K562 (cell line): ENCODE data around the gene SOHLH1. TPM values are rescaled to one million over a fixed set of nuclear protein-coding genes. Genes with fewer than 3 reads are reported as not detected.
A peak's percentile ranks its signal among the peaks of the same experiment; 100 is the strongest.

Experiments used
- E2F8 ChIP-seq: fragments of 450-650 bp; IDR thresholded peaks from 2 replicates; pipeline ENCODE4 v1.7.1; 2018; ENCODE audit warnings: mild to moderate bottlenecking, low read depth; ENCODE audit not compliant: partially characterized antibody
- GABPB1 ChIP-seq: sonication (generic); formaldehyde crosslinking; IDR thresholded peaks from 2 replicates; pipeline ENCODE4 v1.8.0; 2022; ENCODE audit warnings: mild to moderate bottlenecking, missing genetic modification reagents
- NONO ChIP-seq, 2 experiments: fragments of 200-400 bp in 1 of 2; fragments of 450-650 bp in 1 of 2; formaldehyde crosslinking in 1 of 2; IDR thresholded peaks; 2 replicates each; pipeline ENCODE4 v1.6.1; 2017; ENCODE audit warnings: low read depth in 2 of 2, mild to moderate bottlenecking in 2 of 2, moderate library complexity in 2 of 2, low read length in 1 of 2
- NR2C1 ChIP-seq, 2 experiments: fragments of 450-650 bp; IDR thresholded peaks; 2 replicates each; pipeline ENCODE4 v1.6.1; 2017; ENCODE audit warnings: mild to moderate bottlenecking in 2 of 2, antibody characterized with exemption in 1 of 2, inconsistent platforms in 1 of 2, missing compliant biosample characterization in 1 of 2, missing genetic modification characterization in 1 of 2
- NRF1 ChIP-seq, 2 experiments: fragments of 450-650 bp; IDR thresholded peaks in 1 of 2; conservative IDR thresholded peaks in 1 of 2; 2 replicates each; pipeline ENCODE4 v1.6.1; 2014; ENCODE audit warnings: mild to moderate bottlenecking in 2 of 2
- RBFOX2 ChIP-seq: fragments of 200-400 bp; formaldehyde crosslinking; IDR thresholded peaks from 2 replicates; pipeline ENCODE4 v1.6.1; 2017; ENCODE audit warnings: low read depth, mild to moderate bottlenecking, low read length, moderate library complexity
- STAG1 ChIP-seq: sonication (generic); formaldehyde crosslinking; IDR thresholded peaks from 2 replicates; pipeline ENCODE4 v1.5.0; 2020; ENCODE audit warnings: missing genetic modification reagents, borderline replicate concordance
- TCFL5 ChIP-seq: fragments of 250-450 bp; sonication (Bioruptor Pico); conservative IDR thresholded peaks from 2 replicates; pipeline ENCODE4 v1.6.1; 2021; ENCODE audit warnings: mild to moderate bottlenecking, moderate library complexity, matching md5 sums
- ZNF165 ChIP-seq: fragments of 250-450 bp; sonication (Bioruptor Pico); IDR thresholded peaks from 2 replicates; pipeline ENCODE4 v1.4.0; 2020; ENCODE audit warnings: borderline replicate concordance
- polyA plus RNA-seq, 8 experiments: library from polyadenylated mRNA; depleted of rRNA in 4 of 8; stranded (reverse) in 5 of 8; unstranded in 3 of 8; fragments of >200 nt; fragmentation: Nextera tagmentation in 2 of 8; fragmentation: Illumina TruSeq in 1 of 8; extraction: Ambion mirVana in 2 of 8; extraction: Trizol in 1 of 8; gene quantifications; 2 replicates each; pipeline versions ENCODE4 v1.2.1 to v1.2.3, GENCODE V29; 2011 to 2014; ENCODE audit warnings: inconsistent platforms in 1 of 8, missing spikeins in 1 of 8
- total RNA-seq, 7 experiments: library from RNA; depleted of rRNA in 6 of 7; stranded (reverse); fragments of >200 nt in 6 of 7; fragmentation: Illumina TruSeq in 2 of 7; extraction: Trizol in 2 of 7; gene quantifications; 2 replicates each; pipeline versions ENCODE4 v1.2.1 to v1.2.3, GENCODE V29; 2011 to 2021; ENCODE audit warnings: low replicate concordance in 1 of 7
- TF ChIP-seq, protein P1 (sequence below): fragments of 200-800 bp; sonication (Bioruptor generic); IDR thresholded peaks from 2 replicates; pipeline ENCODE4 v1.6.1; 2017; ENCODE audit warnings: missing genetic modification characterization, missing compliant biosample characterization
- TF ChIP-seq, protein P2 (sequence below): IDR thresholded peaks from 2 replicates; pipeline ENCODE4 v1.6.1; 2011; ENCODE audit warnings: borderline replicate concordance, low read depth, mild to moderate bottlenecking, moderate library complexity, low read length; ENCODE audit not compliant: insufficient read depth, poor library complexity, severe bottlenecking

Gene SOHLH1
- total and polyA plus RNA-seq, 9 of the 15 experiments (the other 6 are each of a cell fraction or from before 2014, with no cell fraction given) = 0.17 to 0.41 (median 0.29) TPM; not detected in 6

DNA sequence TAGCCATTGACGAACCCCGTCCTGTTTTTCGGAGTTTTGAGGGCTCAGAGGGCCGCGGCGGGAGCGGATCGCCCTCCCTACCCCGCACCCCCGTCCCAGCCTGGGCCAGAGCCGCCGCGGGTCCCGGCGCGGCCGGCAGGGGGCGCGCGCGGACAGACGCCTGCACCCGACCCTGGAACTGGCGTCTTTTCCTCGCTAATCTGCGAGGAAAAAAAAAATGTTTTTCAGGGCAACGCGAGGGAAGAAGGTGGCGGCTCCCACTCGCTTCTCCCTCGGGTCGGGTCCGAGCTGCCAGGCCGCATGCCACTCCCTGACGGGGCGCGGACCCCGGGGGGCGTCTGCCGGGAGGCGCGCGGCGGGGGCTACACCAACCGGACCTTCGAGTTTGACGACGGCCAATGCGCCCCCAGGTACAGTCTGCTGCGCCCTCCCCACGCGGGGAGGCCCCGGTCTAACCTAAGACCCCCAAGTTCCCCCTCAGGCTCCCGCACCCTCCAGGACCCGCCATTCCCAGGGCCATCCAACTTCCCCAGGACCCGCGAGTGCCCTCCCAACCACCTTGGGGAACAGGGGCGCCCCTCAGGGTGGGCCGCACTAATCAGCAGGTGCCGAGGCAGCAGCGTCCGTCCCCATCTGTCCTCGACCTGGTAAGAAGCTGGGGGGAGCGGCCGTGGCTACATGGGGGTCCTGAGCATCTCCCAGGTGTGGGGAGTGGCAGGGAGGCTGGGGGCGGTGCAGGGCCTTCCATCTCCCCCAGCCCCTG is 2.9 kb upstream of the SOHLH1 start, which contains the start of gene KCNT1 (continued):
- no peak for TF ChIP-seq E2F8
- TF ChIP-seq GABPB1 (CRISPR knock-in tag) = peak; percentile 17; the same call in 1 of the 2 replicates
- no peak for TF ChIP-seq RBFOX2
- no peak for TF ChIP-seq ZNF165
- TF ChIP-seq NONO (IDR thresholded peaks at IDR 0.05; ENCODE audit: low read depth in 2 of 2, low read length in 1 of 2) = 0 out of 4 replicates have a peak, but pooled peaks of 1 of the 2 experiments have one; percentile 28
- no peak for TF ChIP-seq TCFL5 (CRISPR knock-in tag)
- TF ChIP-seq STAG1 (CRISPR knock-in tag) = peak; percentile 69
- TF ChIP-seq, protein P1, sequence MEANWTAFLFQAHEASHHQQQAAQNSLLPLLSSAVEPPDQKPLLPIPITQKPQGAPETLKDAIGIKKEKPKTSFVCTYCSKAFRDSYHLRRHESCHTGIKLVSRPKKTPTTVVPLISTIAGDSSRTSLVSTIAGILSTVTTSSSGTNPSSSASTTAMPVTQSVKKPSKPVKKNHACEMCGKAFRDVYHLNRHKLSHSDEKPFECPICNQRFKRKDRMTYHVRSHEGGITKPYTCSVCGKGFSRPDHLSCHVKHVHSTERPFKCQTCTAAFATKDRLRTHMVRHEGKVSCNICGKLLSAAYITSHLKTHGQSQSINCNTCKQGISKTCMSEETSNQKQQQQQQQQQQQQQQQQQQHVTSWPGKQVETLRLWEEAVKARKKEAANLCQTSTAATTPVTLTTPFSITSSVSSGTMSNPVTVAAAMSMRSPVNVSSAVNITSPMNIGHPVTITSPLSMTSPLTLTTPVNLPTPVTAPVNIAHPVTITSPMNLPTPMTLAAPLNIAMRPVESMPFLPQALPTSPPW = peak; percentile 53; the same call in 1 of the 2 replicates
- TF ChIP-seq NR2C1 (IDR thresholded peaks at IDR 0.05) = no peak
- TF ChIP-seq NR2C1 (tag; IDR thresholded peaks at IDR 0.05) = no peak
- TF ChIP-seq, protein P2, sequence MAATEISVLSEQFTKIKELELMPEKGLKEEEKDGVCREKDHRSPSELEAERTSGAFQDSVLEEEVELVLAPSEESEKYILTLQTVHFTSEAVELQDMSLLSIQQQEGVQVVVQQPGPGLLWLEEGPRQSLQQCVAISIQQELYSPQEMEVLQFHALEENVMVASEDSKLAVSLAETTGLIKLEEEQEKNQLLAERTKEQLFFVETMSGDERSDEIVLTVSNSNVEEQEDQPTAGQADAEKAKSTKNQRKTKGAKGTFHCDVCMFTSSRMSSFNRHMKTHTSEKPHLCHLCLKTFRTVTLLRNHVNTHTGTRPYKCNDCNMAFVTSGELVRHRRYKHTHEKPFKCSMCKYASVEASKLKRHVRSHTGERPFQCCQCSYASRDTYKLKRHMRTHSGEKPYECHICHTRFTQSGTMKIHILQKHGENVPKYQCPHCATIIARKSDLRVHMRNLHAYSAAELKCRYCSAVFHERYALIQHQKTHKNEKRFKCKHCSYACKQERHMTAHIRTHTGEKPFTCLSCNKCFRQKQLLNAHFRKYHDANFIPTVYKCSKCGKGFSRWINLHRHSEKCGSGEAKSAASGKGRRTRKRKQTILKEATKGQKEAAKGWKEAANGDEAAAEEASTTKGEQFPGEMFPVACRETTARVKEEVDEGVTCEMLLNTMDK = peak; percentile 45
- TF ChIP-seq NRF1 (conservative IDR thresholded peaks at IDR 0.05 in 1 of 2, IDR thresholded peaks at IDR 0.05 in 1 of 2) = peak in 1 of 2 experiments; percentile 2; a peak in 1 of 4 replicates
